Prostate gland (tissue), 2 donors: Measurements from ENCODE around the gene ARHGAP6. TPM values are rescaled to one million over a fixed set of nuclear protein-coding genes. Genes with fewer than 3 reads are reported as not detected.

ENCODE experiments used
- DNase-seq: peaks from one replicate; pipeline ENCODE4 v3.0.0-alpha.2; 2019; ENCODE audit warnings: low spot score
- H3K27ac ChIP-seq, 2 donors: fragments of 200-600 bp; sonication (generic); 2 replicates each; pipeline ENCODE4 v1.5.1; 2017 to 2019
- H3K27me3 ChIP-seq: fragments of 200-600 bp; sonication (generic); replicated peaks from 2 replicates; pipeline ENCODE4 v1.5.1; 2019; ENCODE audit not compliant: insufficient read depth
- H3K36me3 ChIP-seq, 2 donors: fragments of 200-600 bp; sonication (generic); 1 replicate in 1 of 2; 2 replicates in 1 of 2; pipeline versions ENCODE4 v1.5.1 to v1.8.1; 2017 to 2019
- H3K4me1 ChIP-seq: fragments of 200-600 bp; sonication (generic); replicated peaks from 2 replicates; pipeline ENCODE4 v1.5.1; 2019
- H3K4me3 ChIP-seq, 2 donors: fragments of 200-600 bp; sonication (generic); 2 replicates each; pipeline ENCODE4 v1.5.1; 2017 to 2019
- H3K9me3 ChIP-seq: fragments of 200-600 bp; sonication (generic); 2 replicates; pipeline ENCODE4 v1.5.1; 2017
- CTCF ChIP-seq, 4 experiments: fragments of 200-600 bp in 2 of 4; fragments of 450-650 bp in 2 of 4; sonication (generic) in 2 of 4; IDR thresholded peaks; 1 replicate in 3 of 4; 2 replicates in 1 of 4; pipeline ENCODE4 v1.5.1; 2016 to 2019; ENCODE audit warnings: antibody characterized with exemption in 4 of 4, mild to moderate bottlenecking in 2 of 4, moderate library complexity in 2 of 4
- POLR2A ChIP-seq: fragments of 450-650 bp; IDR thresholded peaks from one replicate; pipeline ENCODE4 v1.6.1; 2016; ENCODE audit warnings: antibody characterized with exemption, mild to moderate bottlenecking
- POLR2AphosphoS5 ChIP-seq: sonication (generic); formaldehyde crosslinking; IDR thresholded peaks from one replicate; pipeline ENCODE4 v1.6.1; 2017; ENCODE audit warnings: antibody characterized with exemption
- WGBS: methylation state at CpG from one replicate; pipeline ENCODE4 v1.1.5; 2018; 5-methylcytosine and 5-hydroxymethylcytosine counted together
- intact Hi-C: fragments of 100-400 bp; cut with DNase I; formaldehyde crosslinking; loops from one replicate; pipeline ENCODE4 v1.14.2; 2022
- total RNA-seq, 2 donors: library from RNA; depleted of rRNA; stranded (reverse); fragments of >200 nt; gene quantifications; one replicate each; pipeline ENCODE4 v1.1.0, GENCODE V29; 2016

Gene ARHGAP6
- total RNA-seq, 2 donors from 2014 or later = 72.6 to 73.7 TPM

DNA sequence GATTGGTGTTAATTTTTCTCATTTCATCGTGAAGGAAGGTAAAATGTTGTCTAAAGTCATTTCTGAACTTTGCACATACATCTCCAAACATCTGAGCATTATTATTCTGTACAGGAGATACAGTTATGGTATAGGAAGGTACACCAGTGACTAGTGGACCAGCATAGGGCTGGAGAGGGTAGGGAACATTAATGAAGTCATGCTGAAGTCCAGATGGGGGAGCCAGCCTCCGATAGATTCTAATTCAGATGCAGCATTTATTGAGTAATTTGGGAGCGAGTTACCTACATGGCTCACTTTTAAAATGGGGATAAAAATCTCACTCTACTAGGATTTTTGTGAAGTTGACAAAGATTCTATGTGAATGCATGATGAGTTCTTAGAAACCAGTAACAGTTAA lies 337.6 kb downstream of the ARHGAP6 start:
- Histone ChIP-seq H3K4me1 (no peaks in the 10 kb centered on the region), H3K9me3 (no peaks in the 10 kb centered on the region), H3K27me3 (no peaks in the 10 kb centered on the region), H3K27ac (no peak overlapping the region), H3K36me3 (no peaks in the 10 kb centered on the region), H3K4me3 (no peak overlapping the region)
- no peak for TF ChIP-seq POLR2A
- TF ChIP-seq POLR2AphosphoS5 = no peak
- no peak for TF ChIP-seq CTCF (IDR thresholded peaks at IDR 0.05)
- intact Hi-C loops = no loop called here
- DNase-seq = no peak
- WGBS = 83% methylated on average over 3 of the region's 3 CpGs

GRCh38 chrX:11321986-11322385 lies 343.7 kb downstream of the ARHGAP6 start:
- Histone ChIP-seq H3K9me3 (no peaks in the 10 kb centered on the region), H3K4me3 (no peak overlapping the region), H3K4me1 (no peaks in the 10 kb centered on the region), H3K27ac (no peak overlapping the region), H3K27me3 (no peaks in the 10 kb centered on the region), H3K36me3 (no peaks in the 10 kb centered on the region)
- no peak for DNase-seq
- TF ChIP-seq POLR2A (no peak), CTCF (IDR thresholded peaks at IDR 0.05) (no peak), POLR2AphosphoS5 (no peak)
- WGBS = 88% methylated on average over 2 of the region's 2 CpGs
- intact Hi-C loops = no loop called here

DNA sequence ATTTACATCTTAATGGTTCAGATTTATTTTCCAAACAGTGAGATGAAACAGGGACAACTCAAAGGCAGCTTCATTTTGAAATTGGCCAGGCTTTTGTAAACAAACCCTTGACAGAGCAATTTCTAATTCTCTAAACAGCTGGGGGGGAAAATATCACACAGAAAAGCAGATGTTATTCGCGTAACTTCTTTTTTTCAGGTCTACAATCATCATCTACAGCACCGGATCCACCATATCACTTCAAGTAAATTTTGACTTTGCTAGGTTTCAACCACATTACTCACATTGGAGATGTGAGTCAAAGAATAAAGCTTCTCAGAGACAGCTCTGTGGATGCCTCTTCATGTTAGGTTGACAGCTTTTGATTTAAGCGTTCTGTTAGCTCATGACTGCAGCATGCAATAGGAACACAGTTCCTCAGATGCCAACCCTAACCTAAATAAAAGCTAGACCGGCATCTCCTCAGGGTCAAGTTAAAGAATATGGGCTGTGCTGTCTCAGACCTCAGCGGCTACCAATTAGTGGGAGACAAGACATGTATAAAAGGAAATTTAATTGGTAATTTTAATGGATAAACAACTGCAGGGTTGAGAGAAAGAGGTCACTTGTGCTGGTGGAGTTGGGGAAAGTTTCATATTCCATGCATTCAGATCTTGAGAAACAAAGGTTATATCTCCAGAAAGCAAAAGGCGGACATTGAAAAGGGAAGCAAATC lies 345.8 kb downstream of the ARHGAP6 start:
- H3K36me3 ChIP-seq = no peaks in the 10 kb centered on the region
- H3K4me3 ChIP-seq = no peak overlapping the region
- 63% methylated on average over 7 of the region's 7 CpGs for whole genome bisulfite sequencing
- H3K9me3 ChIP-seq = no peaks in the 10 kb centered on the region
- H3K27me3 ChIP-seq = no peaks in the 10 kb centered on the region
- intact Hi-C loops = no loop called here
- TF ChIP-seq POLR2AphosphoS5 = no peak
- no peak for TF ChIP-seq CTCF (IDR thresholded peaks at IDR 0.05)
- TF ChIP-seq POLR2A = no peak
- DNase-seq = no peak
- H3K27ac ChIP-seq = no peak overlapping the region
- no peaks in the 10 kb centered on the region for H3K4me1 ChIP-seq

DNA sequence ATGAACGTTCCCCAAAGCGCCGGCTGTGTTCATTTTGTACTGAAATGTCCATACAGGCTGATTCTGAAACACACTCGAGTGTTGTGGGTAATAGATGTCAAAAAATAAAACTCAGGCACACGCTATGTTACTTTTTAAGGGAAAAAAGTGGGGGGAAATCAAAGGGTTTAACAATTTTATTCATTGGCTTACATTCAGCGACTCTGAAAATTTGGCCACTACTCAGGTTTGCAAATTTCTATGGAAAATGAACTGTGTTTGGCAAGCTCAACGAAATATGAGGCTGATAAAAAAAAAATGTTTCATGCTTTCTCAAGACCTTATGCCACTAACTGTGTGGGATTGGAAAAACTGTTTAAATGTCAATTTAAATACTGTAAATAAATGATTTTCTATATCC lies 354.0 kb downstream of the ARHGAP6 start:
- Histone ChIP-seq H3K4me3 (no peak overlapping the region), H3K9me3 (no peaks in the 10 kb centered on the region), H3K36me3 (no peaks in the 10 kb centered on the region), H3K4me1 (no peaks in the 10 kb centered on the region), H3K27ac (no peak overlapping the region), H3K27me3 (no peaks in the 10 kb centered on the region)
- DNase-seq = no peak
- intact Hi-C loops = no loop called here
- 63% methylated on average over 7 of the region's 7 CpGs for WGBS
- TF ChIP-seq POLR2AphosphoS5 (no peak), CTCF (IDR thresholded peaks at IDR 0.05) (no peak), POLR2A (no peak)

GRCh38 chrX:11309220-11309619 lies 356.5 kb downstream of the ARHGAP6 start:
- TF ChIP-seq POLR2AphosphoS5 (no peak), POLR2A (no peak), CTCF (IDR thresholded peaks at IDR 0.05) (no peak)
- 77% methylated on average over 5 of the region's 5 CpGs for WGBS
- no peaks in the 10 kb centered on the region for H3K4me1 ChIP-seq

More at GRCh38 chrX:11309220-11309619, 356.5 kb downstream of the ARHGAP6 start:
- DNase-seq = no peak
- no peak overlapping the region for H3K4me3 ChIP-seq
- no peak overlapping the region for H3K27ac ChIP-seq
- intact Hi-C loops = no loop called here
- H3K36me3 ChIP-seq = no peaks in the 10 kb centered on the region
- no peaks in the 10 kb centered on the region for H3K9me3 ChIP-seq
- no peaks in the 10 kb centered on the region for H3K27me3 ChIP-seq
